ENCODE data around the gene MAGIX.
A peak's percentile ranks its signal among the peaks of the same experiment; 100 is the strongest.
"Not testable (repeated sequence)": the region's sequence is repeated elsewhere in the genome, so short reads cannot be mapped to it uniquely, and the experiment has no call there.

MAGIX gene

DNA sequence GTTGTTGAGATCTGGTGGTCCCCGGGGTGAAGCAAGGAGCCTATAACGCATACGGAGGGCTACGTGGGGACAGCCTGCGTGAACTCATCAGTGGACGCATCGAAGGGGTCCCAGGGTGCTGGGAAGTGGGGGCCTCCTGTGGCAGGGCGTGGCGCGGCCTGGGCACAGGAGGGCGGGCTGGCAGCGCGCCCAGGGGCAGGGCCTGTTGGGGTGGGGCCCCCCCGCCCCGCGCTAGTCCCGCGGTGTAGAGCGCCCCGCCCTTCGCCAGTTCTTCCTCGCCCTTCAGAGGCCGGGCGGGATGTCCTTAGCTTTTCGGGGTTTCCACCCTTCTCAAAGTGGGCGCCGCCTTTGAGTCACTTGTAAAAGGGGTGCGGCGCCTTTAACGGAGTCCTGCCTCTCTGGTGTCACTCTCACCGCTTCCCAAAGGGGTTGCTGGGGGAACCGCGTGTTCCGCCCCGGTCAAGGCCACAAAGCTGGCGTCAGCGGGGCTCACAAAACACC is 9.8 kb downstream of the MAGIX start (continued):
- TF ChIP-seq EGR2 (tag by site-specific recombination; IDR thresholded peaks at IDR 0.05; ENCODE audit: low read depth) (no peak), ZNF114 (tag by site-specific recombination; IDR thresholded peaks at IDR 0.05) (no peak), KLF16 (tag by site-specific recombination; IDR thresholded peaks at IDR 0.05) (no peak), ZNF623 (tag by site-specific recombination; IDR thresholded peaks at IDR 0.05) (no peak), ZSCAN16 (tag by site-specific recombination; IDR thresholded peaks at IDR 0.05) (peak; percentile 62; the same call in 1 of the 2 replicates), KLF1 (tag by site-specific recombination; IDR thresholded peaks at IDR 0.05) (peak; percentile 99), HOXA7 (CRISPR knock-in tag; IDR thresholded peaks at IDR 0.05; ENCODE audit: borderline replicate concordance) (no peak), ZBTB48 (tag by site-specific recombination; IDR thresholded peaks at IDR 0.05) (peak; percentile 82), ZNF585B (tag by site-specific recombination; IDR thresholded peaks at IDR 0.05) (no peak), MEIS1 (CRISPR knock-in tag; IDR thresholded peaks at IDR 0.05; ENCODE audit: borderline replicate concordance) (no peak), KLF10 (tag by site-specific recombination; IDR thresholded peaks at IDR 0.05) (peak; percentile 72), ZNF629 (tag by site-specific recombination; IDR thresholded peaks at IDR 0.05) (peak; percentile 33), OVOL3 (tag by site-specific recombination; IDR thresholded peaks at IDR 0.05) (no peak), ZNF561 (tag by site-specific recombination; IDR thresholded peaks at IDR 0.05; ENCODE audit: borderline replicate concordance) (peak; percentile 32; the same call in 1 of the 2 replicates)
- TF ChIP-seq, protein P1, sequence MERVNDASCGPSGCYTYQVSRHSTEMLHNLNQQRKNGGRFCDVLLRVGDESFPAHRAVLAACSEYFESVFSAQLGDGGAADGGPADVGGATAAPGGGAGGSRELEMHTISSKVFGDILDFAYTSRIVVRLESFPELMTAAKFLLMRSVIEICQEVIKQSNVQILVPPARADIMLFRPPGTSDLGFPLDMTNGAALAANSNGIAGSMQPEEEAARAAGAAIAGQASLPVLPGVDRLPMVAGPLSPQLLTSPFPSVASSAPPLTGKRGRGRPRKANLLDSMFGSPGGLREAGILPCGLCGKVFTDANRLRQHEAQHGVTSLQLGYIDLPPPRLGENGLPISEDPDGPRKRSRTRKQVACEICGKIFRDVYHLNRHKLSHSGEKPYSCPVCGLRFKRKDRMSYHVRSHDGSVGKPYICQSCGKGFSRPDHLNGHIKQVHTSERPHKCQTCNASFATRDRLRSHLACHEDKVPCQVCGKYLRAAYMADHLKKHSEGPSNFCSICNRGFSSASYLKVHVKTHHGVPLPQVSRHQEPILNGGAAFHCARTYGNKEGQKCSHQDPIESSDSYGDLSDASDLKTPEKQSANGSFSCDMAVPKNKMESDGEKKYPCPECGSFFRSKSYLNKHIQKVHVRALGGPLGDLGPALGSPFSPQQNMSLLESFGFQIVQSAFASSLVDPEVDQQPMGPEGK (tag by site-specific recombination; IDR thresholded peaks at IDR 0.05) = peak; percentile 79
- TF ChIP-seq, protein P2, sequence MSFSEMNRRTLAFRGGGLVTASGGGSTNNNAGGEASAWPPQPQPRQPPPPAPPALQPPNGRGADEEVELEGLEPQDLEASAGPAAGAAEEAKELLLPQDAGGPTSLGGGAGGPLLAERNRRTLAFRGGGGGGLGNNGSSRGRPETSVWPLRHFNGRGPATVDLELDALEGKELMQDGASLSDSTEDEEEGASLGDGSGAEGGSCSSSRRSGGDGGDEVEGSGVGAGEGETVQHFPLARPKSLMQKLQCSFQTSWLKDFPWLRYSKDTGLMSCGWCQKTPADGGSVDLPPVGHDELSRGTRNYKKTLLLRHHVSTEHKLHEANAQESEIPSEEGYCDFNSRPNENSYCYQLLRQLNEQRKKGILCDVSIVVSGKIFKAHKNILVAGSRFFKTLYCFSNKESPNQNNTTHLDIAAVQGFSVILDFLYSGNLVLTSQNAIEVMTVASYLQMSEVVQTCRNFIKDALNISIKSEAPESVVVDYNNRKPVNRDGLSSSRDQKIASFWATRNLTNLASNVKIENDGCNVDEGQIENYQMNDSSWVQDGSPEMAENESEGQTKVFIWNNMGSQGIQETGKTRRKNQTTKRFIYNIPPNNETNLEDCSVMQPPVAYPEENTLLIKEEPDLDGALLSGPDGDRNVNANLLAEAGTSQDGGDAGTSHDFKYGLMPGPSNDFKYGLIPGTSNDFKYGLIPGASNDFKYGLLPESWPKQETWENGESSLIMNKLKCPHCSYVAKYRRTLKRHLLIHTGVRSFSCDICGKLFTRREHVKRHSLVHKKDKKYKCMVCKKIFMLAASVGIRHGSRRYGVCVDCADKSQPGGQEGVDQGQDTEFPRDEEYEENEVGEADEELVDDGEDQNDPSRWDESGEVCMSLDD (tag by site-specific recombination; IDR thresholded peaks at IDR 0.05) = peak; percentile 60; the same call in 1 of the 2 replicates
- TF ChIP-seq, protein P3, sequence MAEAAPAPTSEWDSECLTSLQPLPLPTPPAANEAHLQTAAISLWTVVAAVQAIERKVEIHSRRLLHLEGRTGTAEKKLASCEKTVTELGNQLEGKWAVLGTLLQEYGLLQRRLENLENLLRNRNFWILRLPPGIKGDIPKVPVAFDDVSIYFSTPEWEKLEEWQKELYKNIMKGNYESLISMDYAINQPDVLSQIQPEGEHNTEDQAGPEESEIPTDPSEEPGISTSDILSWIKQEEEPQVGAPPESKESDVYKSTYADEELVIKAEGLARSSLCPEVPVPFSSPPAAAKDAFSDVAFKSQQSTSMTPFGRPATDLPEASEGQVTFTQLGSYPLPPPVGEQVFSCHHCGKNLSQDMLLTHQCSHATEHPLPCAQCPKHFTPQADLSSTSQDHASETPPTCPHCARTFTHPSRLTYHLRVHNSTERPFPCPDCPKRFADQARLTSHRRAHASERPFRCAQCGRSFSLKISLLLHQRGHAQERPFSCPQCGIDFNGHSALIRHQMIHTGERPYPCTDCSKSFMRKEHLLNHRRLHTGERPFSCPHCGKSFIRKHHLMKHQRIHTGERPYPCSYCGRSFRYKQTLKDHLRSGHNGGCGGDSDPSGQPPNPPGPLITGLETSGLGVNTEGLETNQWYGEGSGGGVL (tag by site-specific recombination; IDR thresholded peaks at IDR 0.05) = peak; percentile 17; the same call in 1 of the 2 replicates
- TF ChIP-seq, protein P4, sequence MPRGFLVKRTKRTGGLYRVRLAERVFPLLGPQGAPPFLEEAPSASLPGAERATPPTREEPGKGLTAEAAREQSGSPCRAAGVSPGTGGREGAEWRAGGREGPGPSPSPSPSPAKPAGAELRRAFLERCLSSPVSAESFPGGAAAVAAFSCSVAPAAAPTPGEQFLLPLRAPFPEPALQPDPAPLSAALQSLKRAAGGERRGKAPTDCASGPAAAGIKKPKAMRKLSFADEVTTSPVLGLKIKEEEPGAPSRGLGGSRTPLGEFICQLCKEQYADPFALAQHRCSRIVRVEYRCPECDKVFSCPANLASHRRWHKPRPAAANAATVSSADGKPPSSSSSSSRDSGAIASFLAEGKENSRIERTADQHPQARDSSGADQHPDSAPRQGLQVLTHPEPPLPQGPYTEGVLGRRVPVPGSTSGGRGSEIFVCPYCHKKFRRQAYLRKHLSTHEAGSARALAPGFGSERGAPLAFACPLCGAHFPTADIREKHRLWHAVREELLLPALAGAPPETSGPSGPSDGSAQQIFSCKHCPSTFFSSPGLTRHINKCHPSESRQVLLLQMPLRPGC (tag by site-specific recombination; IDR thresholded peaks at IDR 0.05) = no peak
- TF ChIP-seq, protein P5, sequence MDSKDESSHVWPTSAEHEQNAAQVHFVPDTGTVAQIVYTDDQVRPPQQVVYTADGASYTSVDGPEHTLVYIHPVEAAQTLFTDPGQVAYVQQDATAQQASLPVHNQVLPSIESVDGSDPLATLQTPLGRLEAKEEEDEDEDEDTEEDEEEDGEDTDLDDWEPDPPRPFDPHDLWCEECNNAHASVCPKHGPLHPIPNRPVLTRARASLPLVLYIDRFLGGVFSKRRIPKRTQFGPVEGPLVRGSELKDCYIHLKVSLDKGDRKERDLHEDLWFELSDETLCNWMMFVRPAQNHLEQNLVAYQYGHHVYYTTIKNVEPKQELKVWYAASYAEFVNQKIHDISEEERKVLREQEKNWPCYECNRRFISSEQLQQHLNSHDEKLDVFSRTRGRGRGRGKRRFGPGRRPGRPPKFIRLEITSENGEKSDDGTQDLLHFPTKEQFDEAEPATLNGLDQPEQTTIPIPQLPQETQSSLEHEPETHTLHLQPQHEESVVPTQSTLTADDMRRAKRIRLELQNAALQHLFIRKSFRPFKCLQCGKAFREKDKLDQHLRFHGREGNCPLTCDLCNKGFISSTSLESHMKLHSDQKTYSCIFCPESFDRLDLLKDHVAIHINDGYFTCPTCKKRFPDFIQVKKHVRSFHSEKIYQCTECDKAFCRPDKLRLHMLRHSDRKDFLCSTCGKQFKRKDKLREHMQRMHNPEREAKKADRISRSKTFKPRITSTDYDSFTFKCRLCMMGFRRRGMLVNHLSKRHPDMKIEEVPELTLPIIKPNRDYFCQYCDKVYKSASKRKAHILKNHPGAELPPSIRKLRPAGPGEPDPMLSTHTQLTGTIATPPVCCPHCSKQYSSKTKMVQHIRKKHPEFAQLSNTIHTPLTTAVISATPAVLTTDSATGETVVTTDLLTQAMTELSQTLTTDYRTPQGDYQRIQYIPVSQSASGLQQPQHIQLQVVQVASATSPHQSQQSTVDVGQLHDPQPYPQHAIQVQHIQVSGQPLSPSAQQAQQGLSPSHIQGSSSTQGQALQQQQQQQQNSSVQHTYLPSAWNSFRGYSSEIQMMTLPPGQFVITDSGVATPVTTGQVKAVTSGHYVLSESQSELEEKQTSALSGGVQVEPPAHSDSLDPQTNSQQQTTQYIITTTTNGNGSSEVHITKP (tag by site-specific recombination; IDR thresholded peaks at IDR 0.05) = peak; percentile 52

DNA sequence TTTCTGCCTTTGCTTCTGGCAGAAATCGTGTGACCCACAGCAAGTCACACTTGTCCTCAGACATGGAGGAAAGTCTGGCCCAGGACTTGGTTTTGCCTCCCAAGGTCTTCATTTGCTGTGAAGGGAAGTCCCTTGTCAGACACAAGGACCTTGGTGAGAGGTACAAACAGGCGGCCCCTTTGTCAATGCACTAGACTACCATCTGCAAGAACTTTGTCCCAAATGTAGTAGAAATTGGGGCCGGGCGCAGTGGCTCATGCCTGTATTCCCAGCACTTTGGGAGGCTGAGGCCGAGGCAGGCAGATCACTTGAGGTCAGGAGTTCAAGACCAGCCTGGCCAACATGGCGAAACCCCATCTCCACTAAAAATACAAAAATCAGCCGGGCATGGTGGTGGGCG is 11.0 kb downstream of the MAGIX start:
- ChIA-PET POLR2A (interaction anchor here (1.7 kb wide), 1 partner anchor 17 kb away, joined by 11 read pairs; no protein-coding TSS in a partner anchor), CTCF (interaction anchor here (1.1 kb wide), 1 partner anchor 17 kb away, joined by 4 read pairs; no protein-coding TSS in a partner anchor)
- peaks cover 11 to 24% of the 10 kb centered on the region in 2 experiments; a peak in 2 of 3 replicates for H3K36me3 ChIP-seq (ENCODE audit: control insufficient read depth in 2 of 2, insufficient read depth in 1 of 2, low read length in 2 of 2)
- not testable (repeated sequence) for H3K4me3 ChIP-seq (ENCODE audit: low read depth, low read length); H3K4me1 ChIP-seq (ENCODE audit: control insufficient read depth, insufficient read depth, low read length); H3K9me3 ChIP-seq (ENCODE audit: control insufficient read depth, insufficient read depth, low read depth, low read length); H3K27ac ChIP-seq (ENCODE audit: extremely low read depth, low read depth, low read length)

Measured in HEK293 (cell line).